K562 (cell line): Measurements from ENCODE around the gene TYRP1. TPM values are rescaled to one million over a fixed set of nuclear protein-coding genes. Genes with fewer than 3 reads are reported as not detected.

Experiments used
- ATAC-seq: fragments of 200-7000 bp; cut with Tn5 transposase; 3 replicates; pipeline ENCODE4 v1.9.1; 2020; ENCODE audit warnings: moderate library complexity
- BruUV-seq: library from RNA; stranded (reverse); fragments of 400-500 nt; replicated peaks from 2 replicates; lab custom pipeline; 2021; lab: Mats Ljungman, UMichigan
- CTCF ChIA-PET: fragments of 300-600 bp; formaldehyde crosslinking; extraction: SDS; loops from one replicate; lab custom pipeline; 2021; ENCODE audit warnings: low intra/inter-chr PET ratio; lab: Yijun Ruan, JAX
- POLR2A ChIA-PET: fragments of 300-600, 350-650 bp; sonication (Branson Sonifier 250); formaldehyde crosslinking; extraction: SDS; loops from one replicate; lab custom pipeline; 2021; ENCODE audit warnings: antibody characterized with exemption, inconsistent platforms; lab: Yijun Ruan, JAX
- DNase-seq, 4 experiments: peaks; one replicate each; pipeline versions ENCODE4 v3.0.0 to v3.0.0-alpha.2; 2011 to 2018; ENCODE audit warnings: low spot score in 3 of 4, mixed read lengths in 3 of 4; ENCODE audit errors: extremely low read depth in 1 of 4
- FAIRE-seq: peaks from 2 replicates; lab custom pipeline; 2011; peaks lifted over from hg19 to GRCh38; lab: Jason Lieb, UNC
- H2AFZ ChIP-seq: 2 replicates; pipeline ENCODE4 v1.6.0; 2011; ENCODE audit warnings: low read depth, low read length, control low read depth, inconsistent platforms
- H3K27ac ChIP-seq: fragments of 200-600 bp; 3 replicates; pipeline ENCODE4 v1.8.0; 2011; ENCODE audit warnings: low read depth, mild to moderate bottlenecking, control low read depth, inconsistent platforms, low read length, moderate library complexity, mixed read lengths; ENCODE audit errors: extremely low read depth
- H3K27me3 ChIP-seq, 2 experiments: fragments of 300-600 bp in 1 of 2; 2 replicates in 1 of 2; 3 replicates in 1 of 2; pipeline versions ENCODE4 v1.6.0 to v1.8.0; 2011; ENCODE audit warnings: inconsistent platforms in 2 of 2, low read length in 2 of 2, mild to moderate bottlenecking in 1 of 2, mixed read lengths in 1 of 2, moderate library complexity in 1 of 2; ENCODE audit not compliant: control insufficient read depth in 2 of 2, insufficient read depth in 2 of 2
- H3K36me3 ChIP-seq: fragments of 300-600 bp; 3 replicates; pipeline ENCODE4 v1.8.0; 2011; ENCODE audit warnings: mild to moderate bottlenecking, low read length, inconsistent platforms; ENCODE audit not compliant: control insufficient read depth, insufficient read depth
- H3K4me1 ChIP-seq, 2 experiments: fragments of 200-600 bp in 1 of 2; replicated peaks in 1 of 2; 2 replicates in 1 of 2; 3 replicates in 1 of 2; pipeline versions ENCODE4 v1.5.1 to v1.8.0; 2011; ENCODE audit warnings: inconsistent platforms in 2 of 2, low read length in 2 of 2, mild to moderate bottlenecking in 1 of 2, mixed read lengths in 1 of 2, moderate library complexity in 1 of 2; ENCODE audit not compliant: control insufficient read depth in 2 of 2, insufficient read depth in 2 of 2
- H3K4me2 ChIP-seq: 2 replicates; pipeline ENCODE4 v1.6.1; 2011; ENCODE audit warnings: low read length, control low read depth, inconsistent platforms, mixed read lengths; ENCODE audit not compliant: insufficient read depth
- H3K4me3 ChIP-seq: fragments of 200-600 bp; sonication (generic), shearing (Covaris generic); 2 replicates; pipeline ENCODE4 v1.5.1; 2016; ENCODE audit warnings: control low read depth, inconsistent platforms
- H3K79me2 ChIP-seq: fragments of 200-600 bp; 3 replicates; pipeline ENCODE4 v1.8.0; 2011; ENCODE audit warnings: low read length, inconsistent platforms; ENCODE audit not compliant: control insufficient read depth, insufficient read depth
- H3K9ac ChIP-seq, 2 experiments: 2 replicates each; pipeline versions ENCODE4 v1.6.0 to v1.6.1; 2011; ENCODE audit warnings: low read depth in 2 of 2, low read length in 2 of 2, control low read depth in 1 of 2, inconsistent platforms in 1 of 2, mild to moderate bottlenecking in 1 of 2, mixed read lengths in 1 of 2; ENCODE audit not compliant: insufficient read depth in 1 of 2
- H3K9me1 ChIP-seq: one replicate; pipeline ENCODE4 v1.6.0; 2011; ENCODE audit warnings: inconsistent platforms, mild to moderate bottlenecking, low read length, moderate library complexity; ENCODE audit not compliant: control insufficient read depth, insufficient read depth
- H3K9me3 ChIP-seq: replicated peaks from 2 replicates; pipeline ENCODE4 v1.5.1; 2011; ENCODE audit warnings: low read depth, low read length, inconsistent platforms; ENCODE audit not compliant: control insufficient read depth, insufficient read depth
- H4K20me1 ChIP-seq: replicated peaks from 2 replicates; pipeline ENCODE4 v1.6.1; 2011; ENCODE audit warnings: low read length, inconsistent platforms, mixed read lengths; ENCODE audit not compliant: control insufficient read depth, insufficient read depth
- CBX3 ChIP-seq, 2 experiments: IDR thresholded peaks; 1 replicate in 1 of 2; 2 replicates in 1 of 2; pipeline ENCODE4 v1.6.1; 2012; ENCODE audit warnings: inconsistent platforms in 2 of 2, low read length in 2 of 2, borderline replicate concordance in 1 of 2, control low read depth in 1 of 2
- CEBPB ChIP-seq: fragments of 450-650 bp; IDR thresholded peaks from 2 replicates; pipeline ENCODE4 v1.6.1; 2016; ENCODE audit warnings: missing genetic modification characterization, missing compliant biosample characterization
- GTF2F1 ChIP-seq: IDR thresholded peaks from 2 replicates; pipeline ENCODE4 v1.6.1; 2011; ENCODE audit warnings: low read depth, low read length, improper control_type of control experiment
- HMG20A ChIP-seq: fragments of 450-650 bp; formaldehyde crosslinking; conservative IDR thresholded peaks from 2 replicates; pipeline ENCODE4 v1.4.0; 2020; ENCODE audit warnings: mild to moderate bottlenecking, mixed read lengths
- HMG20B ChIP-seq: fragments of 250-450 bp; sonication (Bioruptor Pico); IDR thresholded peaks from 2 replicates; pipeline ENCODE4 v1.5.0; 2021; ENCODE audit warnings: mild to moderate bottlenecking
- ID3 ChIP-seq, 2 experiments: fragments of 250-450 bp in 1 of 2; fragments of 450-650 bp in 1 of 2; sonication (Bioruptor Pico) in 1 of 2; IDR thresholded peaks; 2 replicates each; pipeline versions ENCODE4 v1.6.1 to v1.8.0; 2016 to 2021; ENCODE audit warnings: mild to moderate bottlenecking in 2 of 2, moderate library complexity in 2 of 2, missing compliant biosample characterization in 1 of 2, missing genetic modification characterization in 1 of 2
- MCM7 ChIP-seq, 2 experiments: fragments of 450-650 bp; IDR thresholded peaks; 2 replicates each; pipeline ENCODE4 v1.6.1; 2016 to 2018
- PHF8 ChIP-seq: fragments of 200-600 bp; sonication (generic); IDR thresholded peaks from 2 replicates; pipeline ENCODE4 v1.6.1; 2012; ENCODE audit warnings: mixed run types, mild to moderate bottlenecking, inconsistent platforms, low read length, moderate library complexity, borderline replicate concordance
- TAF15 ChIP-seq: fragments of 200-400 bp; formaldehyde crosslinking; IDR thresholded peaks from 2 replicates; pipeline ENCODE4 v1.6.1; 2017; ENCODE audit warnings: mild to moderate bottlenecking, low read depth, low read length, moderate library complexity
- USF1 ChIP-seq: sonication (generic); formaldehyde crosslinking; IDR thresholded peaks from 2 replicates; pipeline ENCODE4 v1.9.0; 2022; ENCODE audit warnings: mild to moderate bottlenecking, missing genetic modification reagents
- ZKSCAN1 ChIP-seq: fragments of 150-350 bp; IDR thresholded peaks from 2 replicates; pipeline ENCODE4 v1.6.1; 2016; ENCODE audit warnings: low read depth, low read length
- WGBS: fragments of 100-300 bp; shearing (Covaris generic); methylation state at CpG from one replicate; pipeline ENCODE4 v1.1.6; 2016; ENCODE audit warnings: low coverage, mixed read lengths; ENCODE audit not compliant: insufficient coverage; ENCODE audit errors: missing lambda C conversion rate; 5-methylcytosine and 5-hydroxymethylcytosine counted together
- in situ Hi-C: fragments of 300-500 bp; cut with MboI; formaldehyde crosslinking; loops from 4 replicates; pipeline ENCODE4 v1.15.0; 2018; ENCODE audit warnings: inconsistent platforms, mixed read lengths
- intact Hi-C: fragments of 100-400 bp; cut with micrococcal nuclease; formaldehyde crosslinking; loops from 2 replicates; pipeline ENCODE4 v1.14.2; 2022
- polyA plus RNA-seq, 8 experiments: library from polyadenylated mRNA; depleted of rRNA in 4 of 8; stranded (reverse) in 5 of 8; unstranded in 3 of 8; fragments of >200 nt; fragmentation: Nextera tagmentation in 2 of 8; fragmentation: Illumina TruSeq in 1 of 8; extraction: Ambion mirVana in 2 of 8; extraction: Trizol in 1 of 8; gene quantifications; 2 replicates each; pipeline versions ENCODE4 v1.2.1 to v1.2.3, GENCODE V29; 2011 to 2014; ENCODE audit warnings: inconsistent platforms in 1 of 8, missing spikeins in 1 of 8
- total RNA-seq, 7 experiments: library from RNA; depleted of rRNA in 6 of 7; stranded (reverse); fragments of >200 nt in 6 of 7; fragmentation: Illumina TruSeq in 2 of 7; extraction: Trizol in 2 of 7; gene quantifications; 2 replicates each; pipeline versions ENCODE4 v1.2.1 to v1.2.3, GENCODE V29; 2011 to 2021; ENCODE audit warnings: low replicate concordance in 1 of 7
- TF ChIP-seq, protein P1 (sequence below): fragments of 450-650 bp; IDR thresholded peaks from 2 replicates; pipeline ENCODE4 v1.7.1; 2018; ENCODE audit warnings: mild to moderate bottlenecking, low read depth; ENCODE audit not compliant: partially characterized antibody
- TF ChIP-seq, protein P2 (sequence below): sonication (generic); formaldehyde crosslinking; IDR thresholded peaks from 2 replicates; pipeline ENCODE4 v1.8.0; 2022; ENCODE audit warnings: mild to moderate bottlenecking, missing genetic modification reagents

Gene TYRP1
- total and polyA plus RNA-seq, 9 of the 15 experiments (the other 6 are each of a cell fraction or from before 2014, with no cell fraction given), result not detected

DNA sequence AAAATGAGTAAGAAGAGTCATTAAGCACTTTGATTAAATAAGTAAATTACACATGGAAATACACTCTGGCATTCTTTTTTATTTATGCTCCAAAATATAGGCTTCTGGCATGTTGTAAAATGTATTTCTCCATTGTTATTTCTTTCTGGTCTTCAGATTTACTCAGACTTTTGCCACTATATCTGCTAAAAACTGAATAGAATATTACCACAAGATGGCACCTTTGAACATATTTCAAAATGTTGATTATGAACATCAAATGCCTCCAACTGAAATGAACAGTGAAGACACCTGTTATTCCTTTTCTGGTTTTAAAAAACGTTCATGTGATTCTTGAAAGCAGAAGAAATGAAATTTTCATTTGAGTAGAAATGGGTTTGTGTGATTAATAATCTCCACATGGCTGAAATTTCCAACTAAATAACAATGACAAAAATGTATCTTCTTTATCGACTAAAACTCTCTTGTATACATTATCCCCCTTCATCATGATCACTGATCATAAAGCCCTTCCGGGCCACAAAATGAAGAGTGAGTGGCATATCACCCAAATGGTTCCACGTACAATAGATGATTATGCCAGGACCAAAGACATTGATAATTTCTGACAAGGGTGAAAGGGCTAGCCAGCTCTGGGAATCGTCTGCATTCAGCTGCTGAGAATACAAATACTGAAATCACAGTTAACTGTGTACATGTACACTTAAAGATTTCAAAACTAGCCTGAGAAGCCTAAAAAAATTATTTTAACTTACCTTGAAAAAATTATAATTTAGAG, 23.8 kb downstream of the TYRP1 start:
- Histone ChIP-seq H2AFZ (no peak overlapping the region), H3K9me1 (no peaks in the 10 kb centered on the region), H3K4me3 (no peak overlapping the region), H3K27me3 (no peaks in the 10 kb centered on the region), H3K9me3 (no peaks in the 10 kb centered on the region), H4K20me1 (no peaks in the 10 kb centered on the region), H3K36me3 (no peaks in the 10 kb centered on the region), H3K4me1 (no peaks in the 10 kb centered on the region), H3K27ac (no peak overlapping the region), H3K79me2 (no peaks in the 10 kb centered on the region), H3K9ac (no peak overlapping the region), H3K4me2 (no peak overlapping the region)
- 0% methylated on average over 4 of the region's 5 CpGs for WGBS
- TF ChIP-seq MCM7 (IDR thresholded peaks at IDR 0.05), result no peak
- TF ChIP-seq ID3 (CRISPR knock-in tag; IDR thresholded peaks at IDR 0.05), result no peak
- no peak for TF ChIP-seq ID3 (tag; IDR thresholded peaks at IDR 0.05)
- no peak for TF ChIP-seq HMG20B (CRISPR knock-in tag)
- no peak for TF ChIP-seq GTF2F1
- TF ChIP-seq PHF8, result no peak
- TF ChIP-seq ZKSCAN1, result no peak
- no peak for TF ChIP-seq TAF15
- no peak for TF ChIP-seq CBX3 (IDR thresholded peaks at IDR 0.05; ENCODE audit: borderline replicate concordance in 1 of 2, low read length in 2 of 2)
- TF ChIP-seq, protein P1, sequence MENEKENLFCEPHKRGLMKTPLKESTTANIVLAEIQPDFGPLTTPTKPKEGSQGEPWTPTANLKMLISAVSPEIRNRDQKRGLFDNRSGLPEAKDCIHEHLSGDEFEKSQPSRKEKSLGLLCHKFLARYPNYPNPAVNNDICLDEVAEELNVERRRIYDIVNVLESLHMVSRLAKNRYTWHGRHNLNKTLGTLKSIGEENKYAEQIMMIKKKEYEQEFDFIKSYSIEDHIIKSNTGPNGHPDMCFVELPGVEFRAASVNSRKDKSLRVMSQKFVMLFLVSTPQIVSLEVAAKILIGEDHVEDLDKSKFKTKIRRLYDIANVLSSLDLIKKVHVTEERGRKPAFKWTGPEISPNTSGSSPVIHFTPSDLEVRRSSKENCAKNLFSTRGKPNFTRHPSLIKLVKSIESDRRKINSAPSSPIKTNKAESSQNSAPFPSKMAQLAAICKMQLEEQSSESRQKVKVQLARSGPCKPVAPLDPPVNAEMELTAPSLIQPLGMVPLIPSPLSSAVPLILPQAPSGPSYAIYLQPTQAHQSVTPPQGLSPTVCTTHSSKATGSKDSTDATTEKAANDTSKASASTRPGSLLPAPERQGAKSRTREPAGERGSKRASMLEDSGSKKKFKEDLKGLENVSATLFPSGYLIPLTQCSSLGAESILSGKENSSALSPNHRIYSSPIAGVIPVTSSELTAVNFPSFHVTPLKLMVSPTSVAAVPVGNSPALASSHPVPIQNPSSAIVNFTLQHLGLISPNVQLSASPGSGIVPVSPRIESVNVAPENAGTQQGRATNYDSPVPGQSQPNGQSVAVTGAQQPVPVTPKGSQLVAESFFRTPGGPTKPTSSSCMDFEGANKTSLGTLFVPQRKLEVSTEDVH, result no peak
- TF ChIP-seq, protein P2, sequence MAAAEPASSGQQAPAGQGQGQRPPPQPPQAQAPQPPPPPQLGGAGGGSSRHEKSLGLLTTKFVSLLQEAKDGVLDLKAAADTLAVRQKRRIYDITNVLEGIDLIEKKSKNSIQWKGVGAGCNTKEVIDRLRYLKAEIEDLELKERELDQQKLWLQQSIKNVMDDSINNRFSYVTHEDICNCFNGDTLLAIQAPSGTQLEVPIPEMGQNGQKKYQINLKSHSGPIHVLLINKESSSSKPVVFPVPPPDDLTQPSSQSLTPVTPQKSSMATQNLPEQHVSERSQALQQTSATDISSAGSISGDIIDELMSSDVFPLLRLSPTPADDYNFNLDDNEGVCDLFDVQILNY (CRISPR knock-in tag), result no peak
- TF ChIP-seq HMG20A (CRISPR knock-in tag), result no peak
- TF ChIP-seq USF1, result no peak
- no peak for TF ChIP-seq CEBPB (tag)
- DNase-seq (no peak), ATAC-seq (no peak), FAIRE-seq (no peak)
- intact Hi-C loops (loop anchor here (5.0 kb wide), 1 partner anchor 370 kb away; no protein-coding TSS in a partner anchor), in situ Hi-C loops (no loop called here)
- ChIA-PET CTCF (no interaction called here), POLR2A (no interaction called here)
- no TSS peak for BruUV-seq
